Liver (tissue), 9 donors: Measurements from ENCODE around the gene ZNF148. TPM values are rescaled to one million over a fixed set of nuclear protein-coding genes. Genes with fewer than 3 reads are reported as not detected.

Experiments used
- DNase-seq: peaks from one replicate; pipeline ENCODE4 v3.0.0-alpha.2; 2017; ENCODE audit warnings: low spot score
- H3K27ac ChIP-seq, 2 donors: one replicate each; pipeline ENCODE4 v1.7.0; 2013; ENCODE audit warnings: inconsistent platforms in 2 of 2, low read length in 2 of 2, control low read depth in 1 of 2, low read depth in 1 of 2, mild to moderate bottlenecking in 1 of 2
- H3K27me3 ChIP-seq, 4 donors: one replicate each; pipeline versions ENCODE4 v1.6.1 to v1.7.0; 2013; ENCODE audit warnings: low read length in 3 of 4, inconsistent platforms in 1 of 4, mild to moderate bottlenecking in 1 of 4, moderate library complexity in 1 of 4; ENCODE audit not compliant: control insufficient read depth in 4 of 4, insufficient read depth in 4 of 4
- H3K36me3 ChIP-seq, 4 donors: one replicate each; pipeline versions ENCODE4 v1.6.1 to v1.7.0; 2013; ENCODE audit warnings: low read length in 3 of 4, mild to moderate bottlenecking in 3 of 4, low read depth in 1 of 4, moderate library complexity in 1 of 4; ENCODE audit not compliant: control insufficient read depth in 4 of 4, insufficient read depth in 3 of 4
- H3K4me1 ChIP-seq, 4 donors: one replicate each; pipeline versions ENCODE4 v1.6.1 to v1.7.0; 2013; ENCODE audit warnings: low read length in 3 of 4, mild to moderate bottlenecking in 3 of 4, moderate library complexity in 1 of 4; ENCODE audit not compliant: control insufficient read depth in 4 of 4, insufficient read depth in 4 of 4
- H3K4me3 ChIP-seq, 3 donors: one replicate each; pipeline versions ENCODE4 v1.6.1 to v1.7.0; 2013; ENCODE audit warnings: low read length in 3 of 3, control low read depth in 1 of 3, low read depth in 1 of 3, mild to moderate bottlenecking in 1 of 3
- H3K9ac ChIP-seq, 2 donors: one replicate each; pipeline ENCODE4 v1.7.0; 2013; ENCODE audit warnings: low read length in 2 of 2, mild to moderate bottlenecking in 2 of 2, moderate library complexity in 2 of 2, control low read depth in 1 of 2, low read depth in 1 of 2
- H3K9me3 ChIP-seq, 4 donors: one replicate each; pipeline versions ENCODE4 v1.6.1 to v1.7.0; 2013; ENCODE audit warnings: low read length in 3 of 4; ENCODE audit not compliant: control insufficient read depth in 4 of 4
- ATF3 ChIP-seq: IDR thresholded peaks from 2 replicates; pipeline ENCODE4 v1.6.1; 2016; ENCODE audit warnings: antibody characterized with exemption
- CTCF ChIP-seq: fragments of 150-350 bp; IDR thresholded peaks from 2 replicates; pipeline ENCODE4 v1.5.1; 2017; ENCODE audit warnings: improper control_type of control experiment, low read depth, low read length; ENCODE audit not compliant: missing input control
- EGR1 ChIP-seq, 2 donors: IDR thresholded peaks; 2 replicates each; pipeline ENCODE4 v1.6.1; 2016 to 2018; ENCODE audit warnings: antibody characterized with exemption in 2 of 2, low read depth in 2 of 2
- FOXA1 ChIP-seq: IDR thresholded peaks from 2 replicates; pipeline ENCODE4 v1.6.1; 2016; ENCODE audit warnings: antibody characterized with exemption
- FOXA2 ChIP-seq: IDR thresholded peaks from 2 replicates; pipeline ENCODE4 v1.6.1; 2016; ENCODE audit warnings: antibody characterized with exemption
- GABPA ChIP-seq, 2 donors: IDR thresholded peaks in 1 of 2; conservative IDR thresholded peaks in 1 of 2; 2 replicates each; pipeline ENCODE4 v1.6.1; 2016; ENCODE audit warnings: antibody characterized with exemption in 2 of 2, mild to moderate bottlenecking in 1 of 2, moderate library complexity in 1 of 2
- HNF4A ChIP-seq, 2 donors: conservative IDR thresholded peaks; 2 replicates each; pipeline ENCODE4 v1.6.1; 2016; ENCODE audit warnings: antibody characterized with exemption in 2 of 2, mild to moderate bottlenecking in 2 of 2
- HNF4G ChIP-seq: IDR thresholded peaks from 2 replicates; pipeline ENCODE4 v1.6.1; 2016; ENCODE audit warnings: antibody characterized with exemption
- JUND ChIP-seq, 2 donors: IDR thresholded peaks; 2 replicates each; pipeline ENCODE4 v1.6.1; 2016; ENCODE audit warnings: antibody characterized with exemption in 2 of 2
- MAX ChIP-seq: IDR thresholded peaks from 2 replicates; pipeline ENCODE4 v1.6.1; 2016; ENCODE audit warnings: antibody characterized with exemption
- NR2F2 ChIP-seq: IDR thresholded peaks from 2 replicates; pipeline ENCODE4 v1.6.1; 2016; ENCODE audit warnings: antibody characterized with exemption
- RAD21 ChIP-seq, 2 donors: IDR thresholded peaks; 2 replicates each; pipeline ENCODE4 v1.6.1; 2016; ENCODE audit warnings: antibody characterized with exemption in 2 of 2, mild to moderate bottlenecking in 2 of 2
- REST ChIP-seq: IDR thresholded peaks from 2 replicates; pipeline ENCODE4 v1.6.1; 2016; ENCODE audit warnings: antibody characterized with exemption, mild to moderate bottlenecking
- RXRA ChIP-seq, 2 donors: IDR thresholded peaks; 2 replicates each; pipeline ENCODE4 v1.6.1; 2017 to 2018; ENCODE audit warnings: antibody characterized with exemption in 2 of 2, mild to moderate bottlenecking in 1 of 2
- SP1 ChIP-seq: IDR thresholded peaks from 2 replicates; pipeline ENCODE4 v1.6.1; 2018; ENCODE audit warnings: antibody characterized with exemption, mild to moderate bottlenecking
- TAF1 ChIP-seq: conservative IDR thresholded peaks from 2 replicates; pipeline ENCODE4 v1.6.1; 2016; ENCODE audit warnings: antibody characterized with exemption, mild to moderate bottlenecking
- YY1 ChIP-seq: IDR thresholded peaks from 2 replicates; pipeline ENCODE4 v1.6.1; 2016; ENCODE audit warnings: antibody characterized with exemption, mild to moderate bottlenecking
- ZBTB33 ChIP-seq: IDR thresholded peaks from 2 replicates; pipeline ENCODE4 v1.6.1; 2016; ENCODE audit warnings: antibody characterized with exemption
- WGBS: extraction: QIAGEN DNeasy Blood & Tissue Kit; methylation state at CpG from one replicate; pipeline ENCODE4 v1.1.7; 2013; 5-methylcytosine and 5-hydroxymethylcytosine counted together
- polyA plus RNA-seq, 2 donors: library from polyadenylated mRNA; stranded (reverse) in 1 of 2; unstranded in 1 of 2; fragments of 200-250 nt in 1 of 2; fragments of >200 nt in 1 of 2; fragmentation: Nextera tagmentation in 1 of 2; extraction: Ambion mirVana in 1 of 2; gene quantifications; one replicate each; pipeline versions ENCODE4 v1.2.1 to v1.2.3, GENCODE V29; 2013 to 2015
- total RNA-seq, 2 donors: library from RNA; depleted of rRNA; stranded (reverse); fragments of >200 nt; gene quantifications; one replicate each; pipeline ENCODE4 v1.2.3, GENCODE V29; 2014
- donor health status: healthy.
- donor health status: healthy.
- donor health status: healthy.
- donor health status: healthy.
- donor health status: healthy.

Gene ZNF148
- total and polyA plus RNA-seq, 4 donors = 4.0 to 20.3 (median 17.1) TPM

- H3K4me1 ChIP-seq = peaks cover 0 to 2% (median under 1%) of the 10 kb centered on the region in 4 donors
- TF ChIP-seq FOXA1 (no peak), CTCF (no peak), FOXA2 (no peak), HNF4G (no peak), MAX (no peak), RXRA (IDR thresholded peaks at IDR 0.05) (no peak), RAD21 (IDR thresholded peaks at IDR 0.05) (no peak), NR2F2 (no peak), SP1 (no peak), YY1 (no peak), HNF4A (conservative IDR thresholded peaks at IDR 0.05) (no peak), REST (no peak), JUND (IDR thresholded peaks at IDR 0.05) (no peak), EGR1 (IDR thresholded peaks at IDR 0.05; ENCODE audit: low read depth in 2 of 2) (no peak), ZBTB33 (no peak), GABPA (IDR thresholded peaks at IDR 0.05 in 1 of 2, conservative IDR thresholded peaks at IDR 0.05 in 1 of 2) (no peak), TAF1 (no peak), ATF3 (no peak)
- DNase-seq = no peak
- no peaks in the 10 kb centered on the region for H3K27me3 ChIP-seq
- no peaks in the 10 kb centered on the region for H3K9me3 ChIP-seq
- H3K4me3 ChIP-seq = no peak overlapping the region
- H3K9ac ChIP-seq = no peak overlapping the region
- 85% methylated on average over 2 of the region's 2 CpGs for WGBS
- H3K36me3 ChIP-seq = no peaks in the 10 kb centered on the region
- no peak overlapping the region for H3K27ac ChIP-seq
Observed at GRCh38 chr3:125395091-125395490, 20.0 kb upstream of the ZNF148 start.
